ENCODE measurements around the gene CFLAR. TPM values are rescaled to one million over a fixed set of nuclear protein-coding genes. Genes with fewer than 3 reads are reported as not detected.

Gene CFLAR
- total and polyA plus RNA-seq, 2 of the 13 experiments (the other 11 are each of a cell fraction or from before 2014, with no cell fraction given), result 43.8 to 92.1 TPM

- TF ChIP-seq HINFP (CRISPR knock-in tag; IDR thresholded peaks at IDR 0.05; ENCODE audit: low read depth) (no peak), ZNF629 (CRISPR knock-in tag; conservative IDR thresholded peaks at IDR 0.05) (no peak), AHR (CRISPR knock-in tag; IDR thresholded peaks at IDR 0.05) (no peak), ZNF382 (CRISPR knock-in tag; IDR thresholded peaks at IDR 0.05; ENCODE audit: borderline replicate concordance) (no peak), TSC22D2 (CRISPR knock-in tag; IDR thresholded peaks at IDR 0.05; ENCODE audit: borderline replicate concordance) (no peak), JUND (CRISPR knock-in tag; IDR thresholded peaks at IDR 0.05) (no peak), RFXANK (CRISPR knock-in tag; IDR thresholded peaks at IDR 0.05) (no peak), CBFB (CRISPR knock-in tag; IDR thresholded peaks at IDR 0.05) (no peak), FOSL1 (CRISPR knock-in tag; IDR thresholded peaks at IDR 0.05; ENCODE audit: borderline replicate concordance) (no peak), ZC3H13 (CRISPR knock-in tag; IDR thresholded peaks at IDR 0.05) (no peak), CREB1 (IDR thresholded peaks at IDR 0.05) (no peak), CREB1 (CRISPR knock-in tag; IDR thresholded peaks at IDR 0.05) (no peak), ZNF276 (CRISPR knock-in tag; IDR thresholded peaks at IDR 0.05; ENCODE audit: low read depth) (no peak), PAF1 (CRISPR knock-in tag; IDR thresholded peaks at IDR 0.05) (no peak), KLF16 (CRISPR knock-in tag; IDR thresholded peaks at IDR 0.05) (no peak), ZBTB38 (CRISPR knock-in tag; IDR thresholded peaks at IDR 0.05) (peak; percentile 74; the same call in 1 of the 2 replicates), MAFG (CRISPR knock-in tag; IDR thresholded peaks at IDR 0.05) (no peak), ZNF564 (CRISPR knock-in tag; IDR thresholded peaks at IDR 0.05) (0 out of 2 replicates have a peak, but pooled peaks have one; percentile 42), SAP130 (CRISPR knock-in tag; IDR thresholded peaks at IDR 0.05; ENCODE audit: low read depth) (no peak), KMT2B (CRISPR knock-in tag; IDR thresholded peaks at IDR 0.05) (no peak), NFYC (CRISPR knock-in tag; IDR thresholded peaks at IDR 0.05) (peak; percentile 20; the same call in 1 of the 2 replicates), ZNF574 (CRISPR knock-in tag; IDR thresholded peaks at IDR 0.05) (no peak)
- TF ChIP-seq, protein P1, sequence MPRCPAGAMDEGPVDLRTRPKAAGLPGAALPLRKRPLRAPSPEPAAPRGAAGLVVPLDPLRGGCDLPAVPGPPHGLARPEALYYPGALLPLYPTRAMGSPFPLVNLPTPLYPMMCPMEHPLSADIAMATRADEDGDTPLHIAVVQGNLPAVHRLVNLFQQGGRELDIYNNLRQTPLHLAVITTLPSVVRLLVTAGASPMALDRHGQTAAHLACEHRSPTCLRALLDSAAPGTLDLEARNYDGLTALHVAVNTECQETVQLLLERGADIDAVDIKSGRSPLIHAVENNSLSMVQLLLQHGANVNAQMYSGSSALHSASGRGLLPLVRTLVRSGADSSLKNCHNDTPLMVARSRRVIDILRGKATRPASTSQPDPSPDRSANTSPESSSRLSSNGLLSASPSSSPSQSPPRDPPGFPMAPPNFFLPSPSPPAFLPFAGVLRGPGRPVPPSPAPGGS (CRISPR knock-in tag; IDR thresholded peaks at IDR 0.05), result no peak
These were observed 88.1 kb downstream of the CFLAR start (continued) for GRCh38 chr2:201203916-201204654.
